GM23338 (cell line): ENCODE data around the gene SCP2. TPM values are rescaled to one million over a fixed set of nuclear protein-coding genes. Genes with fewer than 3 reads are reported as not detected.
A peak's percentile ranks its signal among the peaks of the same experiment; 100 is the strongest.

Source experiments
- ATAC-seq: fragments of 200-7000 bp; cut with Tn5 transposase; 3 replicates; pipeline ENCODE4 v1.9.1; 2020
- DNase-seq: peaks from one replicate; pipeline ENCODE4 v3.0.0-alpha.2; 2015; ENCODE audit warnings: low spot score
- H2AFZ ChIP-seq: fragments of 200-600 bp; sonication (generic); 2 replicates; pipeline ENCODE4 v1.8.0; 2016; ENCODE audit warnings: antibody characterized with exemption, mild to moderate bottlenecking, moderate library complexity
- H3F3A ChIP-seq: fragments of 200-600 bp; sonication (generic); replicated peaks from 2 replicates; pipeline ENCODE4 v1.8.0; 2017; ENCODE audit warnings: antibody characterized with exemption, mixed run types, low read depth
- H3K27ac ChIP-seq: fragments of 200-600 bp; sonication (generic); 2 replicates; pipeline ENCODE4 v1.6.1; 2016; ENCODE audit warnings: low read depth
- H3K27me3 ChIP-seq: fragments of 200-600 bp; sonication (generic); 2 replicates; pipeline ENCODE4 v1.8.0; 2016; ENCODE audit warnings: mild to moderate bottlenecking, mixed run types, moderate library complexity; ENCODE audit not compliant: insufficient read depth
- H3K36me3 ChIP-seq: fragments of 200-600 bp; sonication (generic); 2 replicates; pipeline ENCODE4 v1.8.0; 2016; ENCODE audit warnings: mild to moderate bottlenecking; ENCODE audit not compliant: insufficient read depth
- H3K4me1 ChIP-seq: fragments of 200-600 bp; sonication (generic); 2 replicates; pipeline ENCODE4 v1.8.0; 2016; ENCODE audit warnings: mild to moderate bottlenecking, moderate library complexity; ENCODE audit not compliant: insufficient read depth
- H3K4me2 ChIP-seq: fragments of 200-600 bp; sonication (generic); 2 replicates; pipeline ENCODE4 v1.7.1; 2017; ENCODE audit warnings: mixed run types
- H3K4me3 ChIP-seq: fragments of 200-600 bp; sonication (generic); 2 replicates; pipeline ENCODE4 v1.6.1; 2016; ENCODE audit warnings: mixed run types
- H3K79me2 ChIP-seq: fragments of 200-600 bp; sonication (generic); replicated peaks from 2 replicates; pipeline ENCODE4 v1.8.0; 2017; ENCODE audit warnings: mild to moderate bottlenecking; ENCODE audit not compliant: insufficient read depth
- H3K9me2 ChIP-seq: fragments of 200-600 bp; sonication (generic); 2 replicates; pipeline ENCODE4 v1.8.0; 2017; ENCODE audit not compliant: insufficient read depth
- H4K20me1 ChIP-seq: fragments of 200-600 bp; sonication (generic); replicated peaks from 2 replicates; pipeline ENCODE4 v1.8.0; 2017; ENCODE audit warnings: mild to moderate bottlenecking; ENCODE audit not compliant: insufficient read depth
- H3K27ac Mint-ChIP-seq: 2 replicates; pipeline ENCODE4 v1.8.0; 2020; ENCODE audit warnings: inconsistent platforms, mild to moderate bottlenecking, moderate library complexity, mixed read lengths
- H3K27me3 Mint-ChIP-seq: 3 replicates; pipeline ENCODE4 v1.8.0; 2022; ENCODE audit warnings: low read depth, mild to moderate bottlenecking, moderate library complexity, mixed read lengths, inconsistent platforms; ENCODE audit not compliant: insufficient read depth, poor library complexity
- H3K36me3 Mint-ChIP-seq: 3 replicates; pipeline ENCODE4 v1.8.0; 2021; ENCODE audit warnings: low read depth, mild to moderate bottlenecking, inconsistent platforms, moderate library complexity, mixed read lengths
- H3K4me1 Mint-ChIP-seq: 3 replicates; pipeline ENCODE4 v1.8.0; 2020; ENCODE audit warnings: mild to moderate bottlenecking, inconsistent platforms, mixed read lengths
- H3K4me3 Mint-ChIP-seq: 3 replicates; pipeline ENCODE4 v1.8.0; 2021; ENCODE audit warnings: moderate library complexity, mild to moderate bottlenecking, inconsistent platforms, mixed read lengths
- H3K9me3 Mint-ChIP-seq: 3 replicates; pipeline ENCODE4 v1.8.0; 2020; ENCODE audit warnings: moderate library complexity, mild to moderate bottlenecking, inconsistent platforms, mixed read lengths
- EZH2 ChIP-seq: fragments of 200-600 bp; sonication (generic); IDR thresholded peaks from one replicate; pipeline ENCODE4 v1.8.0; 2017; ENCODE audit warnings: antibody characterized with exemption, mild to moderate bottlenecking, low read depth; ENCODE audit not compliant: unreplicated experiment
- EZH2phosphoT487 ChIP-seq: fragments of 200-600 bp; sonication (generic); IDR thresholded peaks from one replicate; pipeline ENCODE4 v1.8.1; 2018; ENCODE audit warnings: antibody characterized with exemption; ENCODE audit not compliant: unreplicated experiment
- NANOG ChIP-seq: IDR thresholded peaks from 2 replicates; pipeline ENCODE4 v1.6.1; 2016; ENCODE audit warnings: antibody characterized with exemption, borderline replicate concordance
- STAT1 ChIP-seq: IDR thresholded peaks from one replicate; pipeline ENCODE4 v1.6.1; 2016; ENCODE audit warnings: antibody characterized with exemption; ENCODE audit not compliant: unreplicated experiment
- ZNF114 ChIP-seq: fragments of 250-450 bp; sonication (Bioruptor Pico); IDR thresholded peaks from 2 replicates; pipeline ENCODE4 v1.5.0; 2020; ENCODE audit warnings: mild to moderate bottlenecking, moderate library complexity
- polyA plus RNA-seq: library from polyadenylated mRNA; unstranded; fragments of >200 nt; fragmentation: Nextera tagmentation; extraction: Ambion mirVana; gene quantifications from 2 replicates; pipeline ENCODE4 v1.2.1, GENCODE V29; 2016
- total RNA-seq: library from RNA; depleted of rRNA; stranded (reverse); fragments of >200 nt; shearing (Covaris generic); gene quantifications from 2 replicates; pipeline ENCODE4 v1.2.3, GENCODE V29; 2014
- TF ChIP-seq, protein P1 (sequence below): IDR thresholded peaks from one replicate; pipeline ENCODE4 v1.6.1; 2018; ENCODE audit warnings: antibody characterized with exemption; ENCODE audit not compliant: unreplicated experiment

The SCP2 gene
- total and polyA plus RNA-seq, 2 experiments from 2014 or later, result 66.3 to 116 TPM

DNA sequence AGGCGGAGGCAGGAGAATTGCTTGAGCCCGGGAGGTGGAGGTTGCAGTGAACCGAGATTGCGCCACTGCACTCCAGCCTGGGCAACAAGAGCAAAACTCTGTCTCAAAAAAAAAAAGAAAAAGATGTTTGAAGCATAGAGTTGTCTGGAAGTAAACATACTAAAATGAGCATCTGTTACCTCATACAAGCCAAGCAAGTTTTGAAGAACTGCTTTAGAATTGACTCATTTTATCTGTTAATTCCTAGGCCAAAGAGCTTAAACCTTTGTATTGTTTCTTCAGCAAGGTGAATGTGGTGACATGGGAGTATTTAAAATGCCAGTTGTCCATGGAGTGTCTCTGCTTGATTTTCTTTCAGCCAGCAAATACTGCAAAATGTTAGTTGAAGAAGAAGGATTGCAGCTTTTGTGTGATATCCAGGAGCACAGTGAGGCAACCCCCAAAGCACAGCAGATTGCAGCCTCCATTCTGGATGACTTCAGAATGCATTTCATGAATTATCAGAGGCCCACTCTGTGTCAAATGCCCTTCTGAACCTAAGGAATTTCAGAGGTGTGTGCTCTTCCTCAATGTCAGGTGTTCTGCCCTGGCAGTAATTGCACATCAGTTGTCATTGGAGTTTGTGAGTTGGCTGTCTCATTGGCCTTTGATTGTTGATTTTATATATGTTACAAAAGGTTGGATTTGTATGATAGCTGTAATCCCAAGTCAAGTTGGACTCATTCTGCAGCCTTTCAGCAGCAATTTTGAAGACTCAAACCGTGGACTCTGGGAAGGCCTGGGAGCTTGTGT, 34.5 kb upstream of the SCP2 start:
- no peak overlapping the region for H3K27ac ChIP-seq
- no peaks in the 10 kb centered on the region for H3K27me3 ChIP-seq

DNA sequence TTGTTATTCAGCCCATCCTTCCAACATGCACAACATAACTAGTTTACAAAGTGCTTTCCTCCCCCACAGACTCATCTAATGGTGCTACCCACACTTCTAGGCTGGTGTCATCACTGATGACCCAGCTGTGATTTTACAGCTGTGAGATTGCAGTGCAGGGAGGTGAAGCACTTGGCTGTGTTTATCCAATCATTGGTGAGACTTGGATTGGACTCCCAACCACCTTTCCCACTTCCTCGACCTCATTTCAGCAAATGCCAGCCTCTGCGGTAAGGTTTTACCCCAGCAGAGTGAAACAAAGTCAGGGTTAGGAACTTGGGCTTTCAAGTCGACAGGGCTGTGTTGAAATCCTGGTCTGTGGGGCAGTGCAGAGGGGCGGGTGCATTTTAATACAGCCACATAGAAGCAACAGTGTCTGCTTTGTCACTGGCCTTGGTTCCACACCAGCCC, 27.6 kb upstream of the SCP2 start:
- Mint-ChIP-seq H3K4me1 (peaks cover 15% of the 10 kb centered on the region), H3K4me3 (no peak overlapping the region), H3K36me3 (no peaks in the 10 kb centered on the region), H3K9me3 (no peaks in the 10 kb centered on the region), H3K27me3 (no peaks in the 10 kb centered on the region), H3K27ac (no peak overlapping the region; the same call in 1 of the 2 replicates)
- Histone ChIP-seq H4K20me1 (no peaks in the 10 kb centered on the region), H3F3A (0 out of 2 replicates have a peak, but pooled peaks cover 7% of the 10 kb centered on the region), H3K27me3 (no peaks in the 10 kb centered on the region), H2AFZ (no peak overlapping the region), H3K79me2 (no peaks in the 10 kb centered on the region), H3K4me3 (no peak overlapping the region), H3K9me2 (no peaks in the 10 kb centered on the region), H3K27ac (0 out of 2 replicates have a peak overlapping the region, but pooled peaks have one; percentile 1), H3K4me1 (peaks cover 29% of the 10 kb centered on the region), H3K4me2 (0 out of 2 replicates have a peak overlapping the region, but pooled peaks have one; percentile 16), H3K36me3 (no peaks in the 10 kb centered on the region)
- TF ChIP-seq NANOG (no peak), EZH2phosphoT487 (no peak), STAT1 (no peak)
- TF ChIP-seq, protein P1, sequence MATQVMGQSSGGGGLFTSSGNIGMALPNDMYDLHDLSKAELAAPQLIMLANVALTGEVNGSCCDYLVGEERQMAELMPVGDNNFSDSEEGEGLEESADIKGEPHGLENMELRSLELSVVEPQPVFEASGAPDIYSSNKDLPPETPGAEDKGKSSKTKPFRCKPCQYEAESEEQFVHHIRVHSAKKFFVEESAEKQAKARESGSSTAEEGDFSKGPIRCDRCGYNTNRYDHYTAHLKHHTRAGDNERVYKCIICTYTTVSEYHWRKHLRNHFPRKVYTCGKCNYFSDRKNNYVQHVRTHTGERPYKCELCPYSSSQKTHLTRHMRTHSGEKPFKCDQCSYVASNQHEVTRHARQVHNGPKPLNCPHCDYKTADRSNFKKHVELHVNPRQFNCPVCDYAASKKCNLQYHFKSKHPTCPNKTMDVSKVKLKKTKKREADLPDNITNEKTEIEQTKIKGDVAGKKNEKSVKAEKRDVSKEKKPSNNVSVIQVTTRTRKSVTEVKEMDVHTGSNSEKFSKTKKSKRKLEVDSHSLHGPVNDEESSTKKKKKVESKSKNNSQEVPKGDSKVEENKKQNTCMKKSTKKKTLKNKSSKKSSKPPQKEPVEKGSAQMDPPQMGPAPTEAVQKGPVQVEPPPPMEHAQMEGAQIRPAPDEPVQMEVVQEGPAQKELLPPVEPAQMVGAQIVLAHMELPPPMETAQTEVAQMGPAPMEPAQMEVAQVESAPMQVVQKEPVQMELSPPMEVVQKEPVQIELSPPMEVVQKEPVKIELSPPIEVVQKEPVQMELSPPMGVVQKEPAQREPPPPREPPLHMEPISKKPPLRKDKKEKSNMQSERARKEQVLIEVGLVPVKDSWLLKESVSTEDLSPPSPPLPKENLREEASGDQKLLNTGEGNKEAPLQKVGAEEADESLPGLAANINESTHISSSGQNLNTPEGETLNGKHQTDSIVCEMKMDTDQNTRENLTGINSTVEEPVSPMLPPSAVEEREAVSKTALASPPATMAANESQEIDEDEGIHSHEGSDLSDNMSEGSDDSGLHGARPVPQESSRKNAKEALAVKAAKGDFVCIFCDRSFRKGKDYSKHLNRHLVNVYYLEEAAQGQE, result no peak
- DNase-seq (no peak), ATAC-seq (peak; percentile 61)

More for the DNA sequence above, 34.5 kb upstream of the SCP2 start:
- no peak for TF ChIP-seq STAT1
- H3K4me1 Mint-ChIP-seq, result no peaks in the 10 kb centered on the region
- no peaks in the 10 kb centered on the region for H3K9me2 ChIP-seq
- H3K36me3 ChIP-seq, result peaks cover 5% of the 10 kb centered on the region; the same call in 1 of the 2 replicates
- H4K20me1 ChIP-seq, result no peaks in the 10 kb centered on the region
- DNase-seq, result no peak
- no peaks in the 10 kb centered on the region for H3K4me1 ChIP-seq
- no peaks in the 10 kb centered on the region for H3K36me3 Mint-ChIP-seq
- no peak overlapping the region for H3K4me3 ChIP-seq
- H3K27me3 Mint-ChIP-seq, result peaks cover 4% of the 10 kb centered on the region
- no peaks in the 10 kb centered on the region for H3F3A ChIP-seq
- no peak overlapping the region for H3K4me2 ChIP-seq
- ATAC-seq, result no peak
- no peak overlapping the region for H3K27ac Mint-ChIP-seq
- H3K9me3 Mint-ChIP-seq, result no peaks in the 10 kb centered on the region
- no peak overlapping the region for H3K4me3 Mint-ChIP-seq
- H3K79me2 ChIP-seq, result no peaks in the 10 kb centered on the region
- H2AFZ ChIP-seq, result no peak overlapping the region

DNA sequence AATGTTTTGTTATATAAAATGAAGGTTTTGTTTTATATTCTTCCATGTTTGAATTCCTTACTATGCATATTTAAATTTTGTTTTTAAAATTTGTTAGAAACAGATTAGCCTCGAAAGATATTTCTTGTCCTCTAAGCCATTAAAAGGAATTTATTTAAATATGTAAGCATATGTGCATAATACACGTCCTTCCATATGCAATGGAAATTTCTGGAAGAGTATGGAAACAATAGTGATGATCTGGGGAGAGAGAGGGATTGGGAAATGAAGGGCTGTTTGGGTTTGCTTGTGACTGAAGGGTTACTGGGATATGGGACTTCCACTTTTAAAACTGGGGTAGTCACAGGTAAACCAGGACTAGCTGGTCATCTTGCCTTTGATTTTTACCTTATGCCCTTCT, 26.7 kb upstream of the SCP2 start:
- Mint-ChIP-seq H3K4me1 (peaks cover 22% of the 10 kb centered on the region), H3K36me3 (no peaks in the 10 kb centered on the region), H3K27ac (no peak overlapping the region), H3K4me3 (no peak overlapping the region), H3K27me3 (peaks cover 2% of the 10 kb centered on the region), H3K9me3 (no peaks in the 10 kb centered on the region)
- no peak for DNase-seq
- Histone ChIP-seq H3K27me3 (no peaks in the 10 kb centered on the region), H3K4me1 (peaks cover 32% of the 10 kb centered on the region), H3K4me3 (no peak overlapping the region), H2AFZ (no peak overlapping the region), H3K9me2 (no peaks in the 10 kb centered on the region), H3F3A (0 out of 2 replicates have a peak, but pooled peaks cover 7% of the 10 kb centered on the region), H4K20me1 (no peaks in the 10 kb centered on the region), H3K79me2 (no peaks in the 10 kb centered on the region), H3K4me2 (peak overlapping the region; percentile 35; the same call in 1 of the 2 replicates), H3K36me3 (no peaks in the 10 kb centered on the region), H3K27ac (peak overlapping the region; percentile 26; the same call in 1 of the 2 replicates)
- no peak for ATAC-seq
- TF ChIP-seq ZNF114 (no peak), NANOG (no peak), EZH2 (no peak)
- TF ChIP-seq, protein P1, result no peak
